Liver (tissue), 3 donors: ENCODE results near the gene AGBL4.

ENCODE experiments used
- ATF3 ChIP-seq: IDR thresholded peaks from 2 replicates; pipeline ENCODE4 v1.6.1; 2016; ENCODE audit warnings: antibody characterized with exemption
- EGR1 ChIP-seq, 2 donors: IDR thresholded peaks; 2 replicates each; pipeline ENCODE4 v1.6.1; 2016 to 2018; ENCODE audit warnings: antibody characterized with exemption in 2 of 2, low read depth in 2 of 2
- GABPA ChIP-seq, 2 donors: IDR thresholded peaks in 1 of 2; conservative IDR thresholded peaks in 1 of 2; 2 replicates each; pipeline ENCODE4 v1.6.1; 2016; ENCODE audit warnings: antibody characterized with exemption in 2 of 2, mild to moderate bottlenecking in 1 of 2, moderate library complexity in 1 of 2
- JUND ChIP-seq, 2 donors: IDR thresholded peaks; 2 replicates each; pipeline ENCODE4 v1.6.1; 2016; ENCODE audit warnings: antibody characterized with exemption in 2 of 2
- NR2F2 ChIP-seq: IDR thresholded peaks from 2 replicates; pipeline ENCODE4 v1.6.1; 2016; ENCODE audit warnings: antibody characterized with exemption
- RAD21 ChIP-seq, 2 donors: IDR thresholded peaks; 2 replicates each; pipeline ENCODE4 v1.6.1; 2016; ENCODE audit warnings: antibody characterized with exemption in 2 of 2, mild to moderate bottlenecking in 2 of 2
- REST ChIP-seq: IDR thresholded peaks from 2 replicates; pipeline ENCODE4 v1.6.1; 2016; ENCODE audit warnings: antibody characterized with exemption, mild to moderate bottlenecking
- RXRA ChIP-seq, 2 donors: IDR thresholded peaks; 2 replicates each; pipeline ENCODE4 v1.6.1; 2017 to 2018; ENCODE audit warnings: antibody characterized with exemption in 2 of 2, mild to moderate bottlenecking in 1 of 2
- SP1 ChIP-seq: IDR thresholded peaks from 2 replicates; pipeline ENCODE4 v1.6.1; 2018; ENCODE audit warnings: antibody characterized with exemption, mild to moderate bottlenecking
- TAF1 ChIP-seq: conservative IDR thresholded peaks from 2 replicates; pipeline ENCODE4 v1.6.1; 2016; ENCODE audit warnings: antibody characterized with exemption, mild to moderate bottlenecking
- YY1 ChIP-seq: IDR thresholded peaks from 2 replicates; pipeline ENCODE4 v1.6.1; 2016; ENCODE audit warnings: antibody characterized with exemption, mild to moderate bottlenecking
- ZBTB33 ChIP-seq: IDR thresholded peaks from 2 replicates; pipeline ENCODE4 v1.6.1; 2016; ENCODE audit warnings: antibody characterized with exemption
- TF ChIP-seq, protein P1 (sequence below): fragments of 150-350 bp; IDR thresholded peaks from 2 replicates; pipeline ENCODE4 v1.5.1; 2017; ENCODE audit warnings: improper control_type of control experiment, low read depth, low read length; ENCODE audit not compliant: missing input control
- TF ChIP-seq, protein P2 (sequence below): IDR thresholded peaks from 2 replicates; pipeline ENCODE4 v1.6.1; 2016; ENCODE audit warnings: antibody characterized with exemption
- donor health status: healthy.
- donor health status: healthy.

DNA sequence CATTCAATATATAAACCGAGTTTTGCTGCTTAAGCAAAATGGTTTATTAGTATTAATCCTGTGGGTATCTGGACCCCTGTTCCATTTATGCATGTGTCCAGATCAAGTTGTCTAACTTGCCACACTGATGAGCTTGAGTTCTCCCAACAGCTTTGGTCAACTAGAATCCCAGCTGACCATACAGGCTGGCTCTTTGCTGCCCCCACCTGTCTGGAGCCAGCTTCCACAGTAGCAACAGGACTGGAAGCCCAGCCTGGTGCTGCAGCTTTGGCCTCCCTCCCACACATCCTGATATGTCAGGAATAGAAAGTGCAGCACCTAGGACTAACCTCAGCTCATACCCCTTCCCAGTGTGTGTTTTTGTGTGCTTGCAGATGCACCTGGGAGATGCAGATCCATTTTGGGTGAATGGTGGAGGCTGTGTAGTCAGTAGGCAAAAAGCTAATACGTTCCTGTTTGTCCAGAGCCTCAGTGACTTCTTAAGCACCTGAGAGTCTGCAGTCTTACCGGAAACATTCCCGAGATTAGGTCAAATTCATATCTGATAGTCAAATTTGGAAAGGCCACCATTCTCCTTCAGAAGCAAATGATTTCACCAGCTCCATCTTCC lies 1206.1 kb downstream of the AGBL4 start:
- TF ChIP-seq YY1 (no peak), GABPA (IDR thresholded peaks at IDR 0.05 in 1 of 2, conservative IDR thresholded peaks at IDR 0.05 in 1 of 2) (no peak), REST (no peak), EGR1 (IDR thresholded peaks at IDR 0.05; ENCODE audit: low read depth in 2 of 2) (no peak), TAF1 (no peak), ATF3 (no peak), ZBTB33 (no peak), RAD21 (IDR thresholded peaks at IDR 0.05) (peak; percentile 82 to 83), JUND (IDR thresholded peaks at IDR 0.05) (no peak), RXRA (IDR thresholded peaks at IDR 0.05) (no peak), NR2F2 (no peak), SP1 (no peak)
- TF ChIP-seq, protein P1, sequence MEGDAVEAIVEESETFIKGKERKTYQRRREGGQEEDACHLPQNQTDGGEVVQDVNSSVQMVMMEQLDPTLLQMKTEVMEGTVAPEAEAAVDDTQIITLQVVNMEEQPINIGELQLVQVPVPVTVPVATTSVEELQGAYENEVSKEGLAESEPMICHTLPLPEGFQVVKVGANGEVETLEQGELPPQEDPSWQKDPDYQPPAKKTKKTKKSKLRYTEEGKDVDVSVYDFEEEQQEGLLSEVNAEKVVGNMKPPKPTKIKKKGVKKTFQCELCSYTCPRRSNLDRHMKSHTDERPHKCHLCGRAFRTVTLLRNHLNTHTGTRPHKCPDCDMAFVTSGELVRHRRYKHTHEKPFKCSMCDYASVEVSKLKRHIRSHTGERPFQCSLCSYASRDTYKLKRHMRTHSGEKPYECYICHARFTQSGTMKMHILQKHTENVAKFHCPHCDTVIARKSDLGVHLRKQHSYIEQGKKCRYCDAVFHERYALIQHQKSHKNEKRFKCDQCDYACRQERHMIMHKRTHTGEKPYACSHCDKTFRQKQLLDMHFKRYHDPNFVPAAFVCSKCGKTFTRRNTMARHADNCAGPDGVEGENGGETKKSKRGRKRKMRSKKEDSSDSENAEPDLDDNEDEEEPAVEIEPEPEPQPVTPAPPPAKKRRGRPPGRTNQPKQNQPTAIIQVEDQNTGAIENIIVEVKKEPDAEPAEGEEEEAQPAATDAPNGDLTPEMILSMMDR = peak; percentile 64
- TF ChIP-seq, protein P2, sequence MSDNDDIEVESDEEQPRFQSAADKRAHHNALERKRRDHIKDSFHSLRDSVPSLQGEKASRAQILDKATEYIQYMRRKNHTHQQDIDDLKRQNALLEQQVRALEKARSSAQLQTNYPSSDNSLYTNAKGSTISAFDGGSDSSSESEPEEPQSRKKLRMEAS = no peak
